Measurements from ENCODE around the gene TSKS.

The TSKS gene

DNA sequence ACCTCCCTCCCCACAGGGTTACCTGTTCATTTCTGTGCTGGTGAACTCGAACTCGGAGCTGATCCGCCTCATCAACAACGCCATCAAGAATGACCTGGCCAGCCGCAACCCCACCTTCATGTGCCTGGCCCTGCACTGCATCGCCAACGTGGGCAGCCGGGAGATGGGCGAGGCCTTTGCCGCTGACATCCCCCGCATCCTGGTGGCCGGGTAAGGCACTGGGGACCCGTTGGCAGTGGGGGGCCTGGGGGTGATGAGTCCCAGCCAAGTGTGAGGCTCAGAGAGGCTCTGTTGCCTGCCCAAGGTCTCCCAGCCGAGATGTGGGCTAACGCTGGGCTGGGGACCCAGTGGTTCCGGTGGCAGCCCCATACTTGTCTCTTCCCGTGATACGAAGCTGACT is 19.4 kb upstream of the TSKS start:
- no peak overlapping the region for H3K4me3 Mint-ChIP-seq
- DNase-seq (no peak), ATAC-seq (replicated peaks) (no peak)
- H3K27ac Mint-ChIP-seq: peak overlapping the region; percentile 47
- no peaks in the 10 kb centered on the region for H3K27me3 Mint-ChIP-seq
- peaks cover 42 to 62% of the 10 kb centered on the region in 2 donors for H3K36me3 Mint-ChIP-seq
- H3K9me3 Mint-ChIP-seq: no peaks in the 10 kb centered on the region
- H3K4me1 Mint-ChIP-seq: peaks cover 23% of the 10 kb centered on the region in 2 donors

DNA sequence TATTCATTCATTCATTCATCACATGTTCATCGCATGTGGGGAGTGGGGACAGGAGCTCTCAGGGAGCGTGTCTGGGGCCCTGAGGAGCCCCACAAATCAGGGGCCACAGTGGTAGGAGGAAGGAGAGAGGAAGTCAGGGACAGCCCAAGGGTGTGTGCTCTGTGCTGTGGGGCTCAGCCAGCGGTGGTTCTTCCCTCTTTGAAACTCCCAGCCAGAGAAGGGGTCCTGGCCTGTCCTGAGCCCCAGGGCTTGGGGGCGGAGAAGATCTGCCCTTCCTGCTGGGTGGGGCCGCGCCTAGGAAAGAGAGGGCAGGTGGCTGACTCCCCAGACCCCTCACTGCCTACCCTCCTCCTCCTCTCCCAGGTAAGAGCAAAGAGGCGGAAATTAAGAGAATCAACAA is 18.3 kb upstream of the TSKS start:
- no peak overlapping the region for H3K4me3 Mint-ChIP-seq
- H3K27me3 Mint-ChIP-seq: no peaks in the 10 kb centered on the region
- peak overlapping the region; percentile 95 for H3K27ac Mint-ChIP-seq
- DNase-seq (no peak), ATAC-seq (replicated peaks) (no peak)
- peaks cover 21 to 23% of the 10 kb centered on the region in 2 donors for H3K4me1 Mint-ChIP-seq
- H3K36me3 Mint-ChIP-seq: peaks cover 40 to 57% of the 10 kb centered on the region in 2 donors
- no peaks in the 10 kb centered on the region for H3K9me3 Mint-ChIP-seq

DNA sequence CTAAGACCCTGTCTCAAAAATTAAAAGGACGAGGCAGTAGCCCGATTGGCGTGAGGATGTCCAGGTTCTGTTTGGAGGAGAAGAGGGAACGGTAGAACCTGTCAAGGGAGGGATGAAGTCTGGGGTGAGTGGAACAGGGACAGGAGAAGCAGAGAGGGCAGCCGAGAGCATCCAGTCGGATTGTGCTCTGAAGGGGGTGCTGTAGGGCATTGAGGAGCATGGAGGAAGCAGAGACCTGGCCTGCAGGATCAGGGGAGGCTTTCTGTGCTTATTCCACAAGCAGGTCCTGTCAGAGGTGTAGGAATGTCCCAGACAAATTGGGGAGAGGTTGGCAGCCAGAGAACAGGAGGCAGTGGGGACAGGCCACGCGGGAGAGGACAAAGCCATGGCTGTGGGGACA is 17.8 kb upstream of the TSKS start:
- no peak for DNase-seq
- ATAC-seq (replicated peaks): no peak
- peak overlapping the region; percentile 3 to 14 for H3K4me3 Mint-ChIP-seq
- H3K4me1 Mint-ChIP-seq: peaks cover 22 to 23% of the 10 kb centered on the region in 2 donors
- peaks cover 42 to 58% of the 10 kb centered on the region in 2 donors for H3K36me3 Mint-ChIP-seq
- peak overlapping the region; percentile 95 for H3K27ac Mint-ChIP-seq
- H3K27me3 Mint-ChIP-seq: no peaks in the 10 kb centered on the region
- H3K9me3 Mint-ChIP-seq: no peaks in the 10 kb centered on the region

DNA sequence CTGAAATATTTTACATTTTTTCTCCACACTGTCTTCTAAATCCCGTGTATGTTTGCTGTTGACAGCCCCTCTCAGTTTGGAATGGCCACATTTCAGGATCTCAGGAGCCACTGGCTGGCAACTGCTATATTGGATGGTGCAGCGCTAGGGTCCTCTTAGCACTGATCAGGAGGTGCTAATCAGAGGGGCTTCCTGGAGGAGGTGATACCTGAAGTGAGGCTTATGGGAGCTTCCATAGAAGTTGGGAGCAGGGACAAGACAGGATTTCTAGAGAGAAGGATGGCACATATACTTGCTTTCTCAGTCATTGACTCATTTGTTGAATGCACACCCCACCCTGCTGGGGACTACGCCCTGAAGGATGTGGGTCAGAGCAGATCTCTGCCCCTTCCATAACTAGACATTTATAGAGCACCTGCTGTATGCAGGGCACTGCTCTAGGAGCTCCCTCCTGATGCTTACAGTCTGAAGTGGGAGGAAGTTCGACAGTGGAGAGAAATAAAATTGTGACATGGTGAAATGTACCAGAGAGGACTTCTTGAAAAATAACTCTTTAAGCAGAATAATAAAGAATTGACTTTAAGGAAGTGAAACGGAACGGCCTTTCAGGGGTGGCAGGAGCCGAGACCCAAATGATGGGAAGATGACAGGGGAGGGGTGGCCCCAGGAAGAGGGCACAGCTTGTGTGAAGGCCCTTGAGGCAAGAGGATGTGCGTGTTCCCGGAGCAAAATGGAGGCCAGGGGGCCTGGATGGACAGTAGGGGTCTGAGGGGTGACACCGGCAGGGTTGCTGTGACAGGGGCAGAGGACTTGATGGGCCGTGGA is 16.8 kb upstream of the TSKS start:
- no peaks in the 10 kb centered on the region for H3K27me3 Mint-ChIP-seq
- H3K4me3 Mint-ChIP-seq: peak overlapping the region; percentile 46 to 70
- H3K36me3 Mint-ChIP-seq: peaks cover 36 to 52% of the 10 kb centered on the region in 2 donors
- H3K27ac Mint-ChIP-seq: peak overlapping the region; percentile 95
- H3K9me3 Mint-ChIP-seq: no peaks in the 10 kb centered on the region
- ATAC-seq (replicated peaks): peak; percentile 91 to 92
- peak; percentile 21 for DNase-seq
- peaks cover 22 to 23% of the 10 kb centered on the region in 2 donors for H3K4me1 Mint-ChIP-seq

DNA sequence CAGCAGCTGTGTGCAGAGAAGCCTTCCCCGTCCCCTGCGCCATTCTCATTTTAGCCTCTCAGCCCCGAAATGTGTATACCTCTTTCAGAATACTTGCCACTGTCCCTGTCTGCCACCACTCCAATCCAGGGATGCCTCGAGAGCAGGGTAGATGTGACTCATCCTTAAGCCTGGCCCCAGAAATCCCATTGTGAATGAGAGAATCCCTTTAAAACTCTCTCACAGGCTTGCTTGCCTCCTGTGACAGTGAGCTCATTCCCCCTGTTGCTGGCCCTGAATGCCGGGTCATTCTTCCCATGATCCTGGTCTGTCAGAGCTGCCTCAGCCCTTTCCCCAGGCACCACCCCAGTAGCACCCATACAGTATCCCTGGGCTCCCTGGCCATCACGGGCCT is 13.3 kb upstream of the TSKS start:
- no peaks in the 10 kb centered on the region for H3K27me3 Mint-ChIP-seq
- peak overlapping the region; percentile 37 for H3K27ac Mint-ChIP-seq
- no peak for ATAC-seq (replicated peaks)
- peaks cover 29 to 30% of the 10 kb centered on the region in 2 donors for H3K4me1 Mint-ChIP-seq
- H3K9me3 Mint-ChIP-seq: no peaks in the 10 kb centered on the region
- DNase-seq: no peak
- peaks cover 32 to 40% of the 10 kb centered on the region in 2 donors for H3K36me3 Mint-ChIP-seq
- no peak overlapping the region for H3K4me3 Mint-ChIP-seq

DNA sequence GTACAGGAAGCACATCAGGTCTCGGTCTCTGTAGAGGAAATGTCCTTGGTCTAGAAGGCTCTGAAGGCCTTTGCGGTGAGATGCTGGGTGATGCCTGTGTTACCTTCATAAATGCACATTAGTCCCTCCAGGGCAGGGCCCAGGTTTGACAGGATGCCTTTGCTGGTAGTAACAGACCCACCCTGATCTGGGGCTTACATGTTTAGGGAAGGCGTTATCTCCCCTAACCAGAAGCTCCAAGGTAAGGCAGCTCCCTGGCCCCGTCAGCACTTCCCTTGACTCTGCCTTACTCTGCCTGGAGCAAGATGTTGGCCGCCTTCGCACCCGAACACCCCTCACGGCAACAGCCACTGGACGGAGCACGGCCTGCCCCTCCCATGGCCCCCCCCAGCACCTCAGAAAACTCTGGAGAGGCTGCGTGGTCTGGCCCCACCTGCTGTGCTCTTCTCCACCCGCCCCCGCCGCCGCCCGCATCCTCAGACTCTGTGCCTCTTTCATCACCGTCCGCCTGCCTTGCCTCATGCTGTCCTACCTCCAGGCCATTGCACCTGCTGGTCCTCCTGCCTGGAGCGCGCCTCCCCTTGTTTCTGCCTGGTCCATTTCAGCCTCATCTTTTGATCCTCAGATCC is 12.8 kb upstream of the TSKS start:
- Mint-ChIP-seq H3K36me3 (peaks cover 29 to 35% of the 10 kb centered on the region in 2 donors), H3K4me3 (no peak overlapping the region), H3K27ac (peak overlapping the region; percentile 37), H3K27me3 (no peaks in the 10 kb centered on the region), H3K4me1 (peaks cover 24 to 25% of the 10 kb centered on the region in 2 donors), H3K9me3 (no peaks in the 10 kb centered on the region)
- no peak for DNase-seq
- ATAC-seq (replicated peaks): no peak

DNA sequence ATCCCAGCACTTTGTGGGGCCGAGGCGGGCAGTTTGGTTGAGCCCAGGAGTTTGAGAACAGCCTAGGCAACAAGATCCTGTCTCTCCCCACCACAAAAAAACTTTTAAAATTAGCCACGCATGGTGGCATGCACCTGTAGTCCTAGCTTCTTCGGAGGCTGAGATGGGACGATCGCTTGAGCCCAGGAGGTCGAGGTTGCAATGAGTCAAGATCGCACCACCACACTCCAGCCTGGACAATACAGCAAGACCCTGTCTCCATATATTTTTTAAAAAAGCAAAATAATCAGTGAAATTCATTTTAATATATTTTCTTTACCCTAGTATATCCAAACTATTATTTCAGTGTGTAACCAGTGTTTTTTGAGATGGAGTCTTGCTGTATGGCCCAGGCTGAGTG is 11.9 kb upstream of the TSKS start:
- H3K4me1 Mint-ChIP-seq: peaks cover 16 to 17% of the 10 kb centered on the region in 2 donors
- H3K9me3 Mint-ChIP-seq: no peaks in the 10 kb centered on the region
- ATAC-seq (replicated peaks): no peak
- no peak overlapping the region for H3K4me3 Mint-ChIP-seq
- peaks cover 23 to 26% of the 10 kb centered on the region in 2 donors for H3K36me3 Mint-ChIP-seq
- H3K27ac Mint-ChIP-seq: no peak overlapping the region
- no peaks in the 10 kb centered on the region for H3K27me3 Mint-ChIP-seq
- no peak for DNase-seq

DNA sequence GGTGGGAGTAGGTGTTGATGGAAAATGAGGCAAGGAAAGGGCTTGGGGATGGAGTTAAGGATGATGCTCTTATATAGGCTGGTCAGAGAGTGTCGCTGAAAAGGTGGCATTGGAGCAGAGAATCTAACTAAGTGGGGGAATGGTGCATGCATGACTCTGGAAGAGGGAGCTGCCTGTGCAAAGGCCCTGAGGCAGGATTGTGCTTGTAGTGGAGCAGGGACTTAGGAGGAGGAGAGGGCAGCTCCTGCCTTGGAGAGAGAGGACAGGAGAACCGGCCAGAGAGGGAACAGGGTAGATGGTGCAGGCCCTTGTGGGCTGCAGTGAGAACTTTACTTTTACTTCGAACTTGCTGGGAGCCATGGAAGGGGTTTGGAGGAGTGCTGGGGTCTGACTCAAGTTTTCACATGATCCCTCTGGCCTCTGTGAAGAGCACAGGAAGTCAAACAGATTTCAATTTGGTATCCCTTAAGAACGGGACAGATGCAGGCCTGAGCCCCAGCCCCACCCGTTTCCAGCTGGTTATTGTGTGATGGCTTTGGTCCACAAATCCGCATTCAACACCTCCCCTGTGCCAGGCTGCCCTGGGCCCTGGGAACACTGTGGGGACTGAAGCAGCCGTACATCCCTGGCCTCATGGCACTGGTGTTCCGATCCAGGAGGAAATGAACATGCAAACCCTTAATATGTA is 10.7 kb upstream of the TSKS start:
- Mint-ChIP-seq H3K4me1 (peaks cover 15 to 19% of the 10 kb centered on the region in 2 donors), H3K27ac (no peak overlapping the region), H3K9me3 (no peaks in the 10 kb centered on the region), H3K27me3 (no peaks in the 10 kb centered on the region), H3K4me3 (no peak overlapping the region), H3K36me3 (peaks cover 27 to 29% of the 10 kb centered on the region in 2 donors)
- DNase-seq: no peak
- no peak for ATAC-seq (replicated peaks)

DNA sequence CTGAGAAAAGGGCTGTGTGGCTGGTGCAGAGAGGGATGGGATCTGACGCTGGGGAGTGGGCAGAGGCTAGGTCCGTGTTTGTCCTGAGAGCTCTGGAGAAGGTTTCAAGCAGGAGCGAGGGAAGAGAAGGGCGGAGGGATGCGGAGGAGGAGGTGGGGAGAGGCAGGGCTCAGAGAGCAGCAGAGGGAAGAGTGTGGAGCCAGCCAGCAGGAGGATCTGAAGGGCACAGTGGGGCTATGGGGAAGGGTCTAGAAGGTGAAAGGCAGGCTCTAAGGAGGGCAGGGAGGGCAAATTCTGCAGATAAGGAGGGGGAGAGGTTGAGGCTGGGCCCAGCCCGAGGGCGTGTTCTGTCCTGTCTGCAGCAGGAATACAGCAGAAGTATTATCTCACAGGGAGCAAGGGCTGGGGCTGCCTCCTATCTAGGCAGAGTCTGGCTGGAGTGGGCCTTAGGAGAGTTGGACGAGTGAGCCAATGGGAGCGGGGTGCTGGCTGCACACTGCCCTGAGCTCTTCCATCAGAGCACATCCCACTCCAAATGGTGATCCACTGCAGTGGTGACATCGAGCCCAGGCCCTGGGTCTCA is 9.8 kb upstream of the TSKS start:
- H3K27ac Mint-ChIP-seq: no peak overlapping the region
- peaks cover 22 to 24% of the 10 kb centered on the region in 2 donors for H3K4me1 Mint-ChIP-seq
- peaks cover 25 to 30% of the 10 kb centered on the region in 2 donors for H3K36me3 Mint-ChIP-seq
- no peaks in the 10 kb centered on the region for H3K27me3 Mint-ChIP-seq
- DNase-seq (no peak), ATAC-seq (replicated peaks) (no peak)
- no peak overlapping the region for H3K4me3 Mint-ChIP-seq
- no peaks in the 10 kb centered on the region for H3K9me3 Mint-ChIP-seq

DNA sequence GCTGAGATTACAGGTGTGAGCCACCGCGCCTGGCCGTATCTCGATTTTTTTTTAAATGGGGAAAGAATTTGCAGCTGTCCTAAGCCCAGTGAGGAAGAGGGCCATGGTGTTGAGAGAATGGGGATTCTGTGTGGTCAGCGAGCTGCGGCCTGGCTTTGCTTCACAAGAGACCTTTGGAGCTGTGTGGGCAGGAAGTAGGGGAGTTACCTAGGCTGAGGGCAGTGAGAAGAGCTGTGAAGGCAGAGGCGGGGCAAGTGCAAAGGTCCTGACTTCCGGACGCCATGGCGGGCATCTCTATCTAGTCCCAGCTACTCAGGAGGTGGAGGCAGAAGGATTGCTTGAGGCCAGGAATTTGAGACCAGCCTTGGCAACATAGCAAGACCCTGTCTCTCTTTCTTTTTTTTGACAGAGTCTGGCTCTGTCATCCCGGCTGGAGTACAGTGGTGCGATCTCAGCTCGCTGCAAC is 8.6 kb upstream of the TSKS start:
- Mint-ChIP-seq H3K9me3 (no peaks in the 10 kb centered on the region), H3K27me3 (no peaks in the 10 kb centered on the region), H3K4me3 (no peak overlapping the region), H3K36me3 (peaks cover 23 to 34% of the 10 kb centered on the region in 2 donors), H3K27ac (peak overlapping the region; percentile 10), H3K4me1 (peaks cover 30 to 32% of the 10 kb centered on the region in 2 donors)
- DNase-seq (no peak), ATAC-seq (replicated peaks) (no peak)

DNA sequence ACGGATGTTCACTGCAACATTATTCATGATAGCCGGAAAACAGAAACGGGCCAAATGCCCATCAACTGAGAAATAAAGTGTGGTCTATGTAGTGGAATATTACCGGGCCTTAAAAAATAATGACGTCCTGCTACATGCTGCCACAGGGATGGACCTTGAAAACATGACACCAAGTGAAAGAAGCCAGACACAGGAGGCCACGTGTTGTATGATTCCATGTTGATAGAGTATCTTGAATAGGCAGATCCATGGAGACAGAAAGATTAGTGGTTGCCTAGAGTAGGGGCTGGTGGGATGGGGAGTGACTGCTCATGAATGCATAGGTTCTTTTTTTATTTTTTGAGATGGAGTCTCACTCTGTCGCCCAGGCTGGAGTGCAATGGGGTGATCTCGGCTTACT is 7.4 kb upstream of the TSKS start:
- Mint-ChIP-seq H3K36me3 (peaks cover 15 to 27% of the 10 kb centered on the region in 2 donors), H3K4me1 (peaks cover 29 to 36% of the 10 kb centered on the region in 2 donors)

DNA sequence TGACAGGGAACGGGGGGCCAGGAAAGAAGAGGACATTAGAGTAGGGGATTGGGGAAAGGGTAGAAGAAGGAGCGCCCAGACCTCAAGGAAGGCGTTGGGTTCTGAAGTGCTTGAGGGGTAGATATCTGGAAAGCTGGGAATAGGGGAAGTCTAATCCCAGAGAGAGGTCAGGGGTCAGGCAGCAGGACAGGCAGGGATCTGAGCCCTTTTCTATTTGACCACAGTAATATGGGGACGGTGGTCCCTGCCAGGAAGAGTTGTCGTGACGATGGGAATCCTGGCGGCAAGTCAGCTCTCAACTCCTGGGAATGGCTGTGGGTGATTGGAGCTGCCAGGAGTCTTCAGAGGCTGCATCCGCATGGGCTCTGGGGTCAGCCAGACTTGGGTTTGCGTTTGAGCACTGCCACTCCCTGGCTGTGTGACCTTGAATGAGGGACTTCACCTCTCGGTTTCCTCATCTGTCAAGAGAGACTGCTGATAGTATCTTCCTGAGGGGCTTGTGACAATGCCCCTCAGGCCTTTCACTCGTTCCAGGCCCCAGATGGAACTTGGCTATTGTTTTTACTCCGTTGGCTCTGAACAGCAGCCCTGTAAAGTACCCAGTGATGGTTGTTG is 5.0 kb upstream of the TSKS start:
- Mint-ChIP-seq H3K4me1 (peaks cover 26 to 36% of the 10 kb centered on the region in 2 donors), H3K27ac (peak overlapping the region; percentile 93), H3K4me3 (peak overlapping the region; percentile 83 to 99), H3K36me3 (peaks cover 11 to 19% of the 10 kb centered on the region in 2 donors), H3K27me3 (no peaks in the 10 kb centered on the region), H3K9me3 (no peaks in the 10 kb centered on the region)
- ATAC-seq (replicated peaks) (no peak), DNase-seq (no peak)

More for the DNA sequence above, 7.4 kb upstream of the TSKS start:
- DNase-seq: no peak
- no peak overlapping the region for H3K4me3 Mint-ChIP-seq
- no peaks in the 10 kb centered on the region for H3K27me3 Mint-ChIP-seq
- no peaks in the 10 kb centered on the region for H3K9me3 Mint-ChIP-seq
- no peak for ATAC-seq (replicated peaks)
- H3K27ac Mint-ChIP-seq: no peak overlapping the region

DNA sequence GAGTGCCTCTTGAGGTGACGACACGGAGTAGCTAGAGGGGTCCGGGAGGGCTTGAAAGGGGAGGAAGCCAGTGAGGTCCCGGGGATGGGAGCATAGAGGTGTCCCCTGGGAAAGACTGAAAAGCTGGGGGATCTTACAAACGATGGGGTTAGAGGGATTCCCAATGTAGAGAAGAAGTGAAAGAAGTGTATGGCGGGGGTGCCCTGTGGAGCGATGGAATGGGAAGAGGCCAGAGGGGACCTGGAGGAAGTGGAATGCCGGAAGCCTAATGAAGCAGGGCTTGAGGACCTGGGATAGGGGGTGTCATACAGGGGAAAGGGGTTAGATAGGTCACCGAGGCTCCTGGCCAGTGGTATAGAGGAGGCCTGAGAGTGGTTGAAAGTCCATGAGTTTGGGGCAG is 4.3 kb upstream of the TSKS start:
- H3K4me1 Mint-ChIP-seq: peaks cover 29 to 31% of the 10 kb centered on the region in 2 donors
- H3K27ac Mint-ChIP-seq: peak overlapping the region; percentile 93

DNA sequence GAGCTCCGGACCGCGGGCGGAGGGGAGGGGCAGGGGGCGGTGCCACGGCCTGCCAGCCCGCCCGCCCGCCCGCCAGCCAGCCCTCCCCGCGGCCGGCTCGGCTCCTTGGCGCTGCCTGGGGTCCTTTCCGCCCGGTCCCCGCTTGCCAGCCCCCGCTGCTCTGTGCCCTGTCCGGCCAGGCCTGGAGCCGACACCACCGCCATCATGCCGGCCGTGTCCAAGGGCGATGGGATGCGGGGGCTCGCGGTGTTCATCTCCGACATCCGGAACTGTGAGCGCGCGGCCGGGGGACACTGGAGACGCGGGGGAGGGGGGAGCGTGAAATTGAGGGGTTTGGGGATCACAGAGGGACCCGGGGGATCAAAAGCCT is 3.8 kb upstream of the TSKS start, which contains the start of gene AP2A1:
AP2A1 (plus strand) TSS at position 72 of the 370 bp plus-strand sequence; CDS start at position 205, 133 bp downstream.
- peak within 1 kb of the TSS; percentile 83 to 99 for H3K4me3 Mint-ChIP-seq
- DNase-seq: no peak
- peaks cover 6 to 15% of the 10 kb centered on the region in 2 donors for H3K36me3 Mint-ChIP-seq
- peaks cover 29 to 31% of the 10 kb centered on the region in 2 donors for H3K4me1 Mint-ChIP-seq
- no peaks in the 10 kb centered on the region for H3K27me3 Mint-ChIP-seq
- H3K9me3 Mint-ChIP-seq: no peaks in the 10 kb centered on the region
- H3K27ac Mint-ChIP-seq: peak within 1 kb of the TSS; percentile 98
- ATAC-seq (replicated peaks): peak; percentile 0 to 3

More for the DNA sequence above, 4.3 kb upstream of the TSKS start:
- Mint-ChIP-seq H3K9me3 (no peaks in the 10 kb centered on the region), H3K4me3 (peak overlapping the region; percentile 83 to 99), H3K36me3 (peaks cover 6 to 15% of the 10 kb centered on the region in 2 donors), H3K27me3 (no peaks in the 10 kb centered on the region)
- no peak for ATAC-seq (replicated peaks)
- no peak for DNase-seq
